Hematopoietic multipotent progenitor cell (in vitro differentiated cells): ENCODE data around the gene CCDC27. TPM values are rescaled to one million over a fixed set of nuclear protein-coding genes. Genes with fewer than 3 reads are reported as not detected.
A peak's percentile ranks its signal among the peaks of the same experiment; 100 is the strongest.
"Not testable (repeated sequence)": the region's sequence is repeated elsewhere in the genome, so short reads cannot be mapped to it uniquely, and the experiment has no call there.

Source experiments
- DNase-seq, 3 donors: peaks; one replicate each; pipeline ENCODE4 v3.0.0-alpha.2; 2011 to 2015; ENCODE audit warnings: low read depth in 2 of 3, low spot score in 2 of 3
- total RNA-seq: library from RNA; depleted of rRNA; stranded (reverse); fragments of >200 nt; gene quantifications from one replicate; pipeline ENCODE4 v1.2.3, GENCODE V29; 2012

Gene CCDC27
- total RNA-seq, 1 donor = not detected

DNA sequence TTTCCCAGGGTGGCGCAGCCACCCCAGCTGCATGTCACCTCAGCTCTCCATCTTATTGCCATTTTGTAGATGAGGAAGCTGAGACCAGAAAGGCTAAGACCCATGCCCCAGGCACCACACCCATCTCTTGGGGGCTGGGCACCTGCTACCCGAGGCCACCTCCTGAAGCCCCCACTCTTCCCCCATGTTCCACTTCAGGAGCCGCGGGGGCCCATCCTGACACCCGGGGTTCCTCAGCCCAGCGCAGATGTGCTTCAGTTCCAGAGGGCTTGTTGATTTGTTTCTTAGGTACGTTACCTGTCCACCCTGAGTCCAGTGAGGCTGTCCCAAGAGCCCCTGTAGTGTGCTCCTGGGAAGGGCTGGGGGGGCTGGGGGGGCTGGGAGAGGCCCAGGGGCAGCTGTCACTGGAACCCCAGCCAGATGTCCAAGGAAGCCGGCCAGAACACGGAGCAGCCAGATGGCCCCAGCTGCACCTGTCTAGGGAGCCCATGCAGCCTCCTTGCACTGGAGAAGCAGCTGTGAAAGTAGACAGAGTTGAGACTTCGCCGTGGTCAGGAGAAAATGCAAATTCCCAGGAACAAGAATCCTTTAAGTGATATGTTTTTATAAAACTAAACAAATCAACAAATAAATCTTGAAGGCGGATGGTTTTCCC lies 17.1 kb upstream of the CCDC27 start:
- no peak for DNase-seq

DNA sequence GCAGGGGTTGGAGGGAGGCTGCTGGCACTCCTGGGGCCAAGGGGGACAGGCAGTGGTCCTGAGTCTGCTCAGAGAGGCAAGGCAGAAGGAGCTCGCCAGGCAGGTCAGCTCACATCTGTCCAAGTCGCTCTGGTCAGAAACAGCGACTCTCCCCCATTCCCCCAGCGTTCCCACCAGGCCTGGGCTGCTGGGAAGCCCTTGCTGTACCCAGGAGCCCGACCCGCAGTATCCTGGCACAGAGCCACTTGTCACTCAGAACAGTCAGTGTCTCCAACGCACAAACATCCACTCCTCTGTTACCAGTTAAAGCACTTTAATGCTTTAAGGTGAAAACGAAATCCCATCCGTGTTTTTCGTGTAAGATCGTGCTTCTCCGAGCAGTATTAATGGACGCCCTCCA lies 16.6 kb upstream of the CCDC27 start:
- DNase-seq = no peak

DNA sequence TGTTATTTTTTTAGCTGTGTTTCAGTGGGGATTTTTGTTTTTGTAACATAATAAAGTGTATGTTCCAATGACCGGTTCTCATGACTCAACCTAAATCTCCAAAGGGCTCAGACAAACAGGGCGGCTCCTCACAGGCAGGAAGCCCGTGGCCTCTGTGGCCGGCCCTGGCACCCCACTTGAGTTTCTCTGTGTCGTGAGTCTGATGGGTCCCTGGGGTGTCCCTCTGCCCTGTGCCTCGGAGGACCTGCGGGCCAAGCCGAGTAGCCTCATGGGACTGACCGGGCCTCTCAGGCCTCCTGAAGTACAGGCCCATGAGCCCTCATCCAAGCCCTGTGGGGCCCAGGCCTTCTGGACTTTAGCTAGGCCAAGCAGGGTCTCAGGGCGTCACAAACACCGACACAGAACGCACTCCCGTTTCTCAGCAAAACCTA lies 16.1 kb upstream of the CCDC27 start:
- no peak for DNase-seq

DNA sequence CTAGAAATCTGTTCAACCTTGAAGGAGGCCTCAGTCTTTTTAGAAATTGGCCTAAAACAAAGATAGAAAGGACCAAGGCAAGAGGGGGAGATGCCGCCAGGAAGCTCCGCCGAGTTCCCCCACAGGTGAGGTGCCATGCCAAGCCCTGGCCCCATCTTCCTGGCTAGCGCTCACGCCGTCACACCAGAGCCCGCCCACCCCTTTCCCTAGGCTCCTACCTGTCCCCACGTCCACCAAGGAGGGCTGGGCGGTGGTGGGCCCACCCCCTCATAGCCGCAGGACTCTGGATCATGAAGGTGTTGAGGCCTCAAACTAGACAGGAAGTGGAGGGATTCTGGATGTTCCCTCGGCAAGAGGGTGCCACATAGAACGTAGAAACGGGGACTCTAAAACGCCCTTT lies 15.5 kb upstream of the CCDC27 start:
- no peak for DNase-seq

DNA sequence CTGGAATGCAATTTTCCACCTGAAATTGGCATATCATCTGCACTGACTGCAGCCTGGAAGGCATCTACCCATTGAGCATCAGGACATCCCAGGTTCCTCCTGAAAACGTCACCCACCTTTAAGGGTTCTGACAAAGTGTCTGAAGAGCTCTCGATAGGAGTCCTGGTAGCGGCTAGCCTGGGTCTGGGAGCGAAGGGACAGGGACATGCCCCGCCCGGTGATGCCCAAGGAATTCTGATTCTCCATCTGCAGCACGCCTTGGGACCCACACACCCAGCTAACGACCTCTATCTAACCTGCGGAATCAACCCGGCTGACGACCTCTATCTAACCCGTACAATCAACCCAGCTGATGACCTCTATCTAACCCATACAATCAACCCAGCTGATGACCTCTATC lies 13.3 kb upstream of the CCDC27 start:
- DNase-seq = no peak

DNA sequence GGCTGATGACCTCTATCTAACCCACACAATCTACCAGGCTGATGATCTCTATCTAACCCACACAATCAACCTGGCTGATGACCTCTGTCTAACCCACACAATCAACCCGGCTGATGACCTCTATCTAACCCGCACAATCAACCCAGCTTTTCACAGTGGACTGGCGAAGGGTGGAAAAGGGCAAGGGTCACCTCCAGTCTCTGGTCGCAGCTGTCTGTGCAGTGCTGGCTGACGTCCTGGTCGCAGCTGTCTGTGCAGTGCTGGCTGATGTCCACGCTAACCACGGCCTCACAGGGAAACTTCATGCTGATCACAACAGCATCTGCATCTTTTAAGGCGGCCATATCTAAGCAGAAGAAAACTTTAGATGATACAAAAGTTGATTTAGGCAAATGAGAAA lies 12.2 kb upstream of the CCDC27 start:
- DNase-seq = no peak

DNA sequence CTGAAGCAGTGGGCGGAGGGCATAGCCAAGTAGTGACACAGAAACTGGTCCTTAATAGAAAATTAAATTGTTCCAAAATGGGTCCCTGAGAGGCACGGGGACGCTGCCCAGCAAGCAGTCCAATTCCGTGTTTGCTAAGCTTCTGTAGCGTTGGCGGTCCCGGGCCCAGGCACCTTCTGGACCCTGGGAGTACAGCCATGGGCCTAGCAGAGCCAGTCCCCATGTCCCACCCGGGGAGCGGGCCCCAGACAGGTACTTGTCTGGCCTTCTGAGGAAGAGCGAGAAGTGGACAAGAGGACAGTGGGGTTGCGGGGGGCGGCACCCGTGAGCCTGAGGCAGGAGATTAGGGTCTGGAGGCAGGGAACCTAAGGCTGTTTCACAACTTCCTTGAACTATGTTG lies 11.5 kb upstream of the CCDC27 start:
- no peak for DNase-seq

DNA sequence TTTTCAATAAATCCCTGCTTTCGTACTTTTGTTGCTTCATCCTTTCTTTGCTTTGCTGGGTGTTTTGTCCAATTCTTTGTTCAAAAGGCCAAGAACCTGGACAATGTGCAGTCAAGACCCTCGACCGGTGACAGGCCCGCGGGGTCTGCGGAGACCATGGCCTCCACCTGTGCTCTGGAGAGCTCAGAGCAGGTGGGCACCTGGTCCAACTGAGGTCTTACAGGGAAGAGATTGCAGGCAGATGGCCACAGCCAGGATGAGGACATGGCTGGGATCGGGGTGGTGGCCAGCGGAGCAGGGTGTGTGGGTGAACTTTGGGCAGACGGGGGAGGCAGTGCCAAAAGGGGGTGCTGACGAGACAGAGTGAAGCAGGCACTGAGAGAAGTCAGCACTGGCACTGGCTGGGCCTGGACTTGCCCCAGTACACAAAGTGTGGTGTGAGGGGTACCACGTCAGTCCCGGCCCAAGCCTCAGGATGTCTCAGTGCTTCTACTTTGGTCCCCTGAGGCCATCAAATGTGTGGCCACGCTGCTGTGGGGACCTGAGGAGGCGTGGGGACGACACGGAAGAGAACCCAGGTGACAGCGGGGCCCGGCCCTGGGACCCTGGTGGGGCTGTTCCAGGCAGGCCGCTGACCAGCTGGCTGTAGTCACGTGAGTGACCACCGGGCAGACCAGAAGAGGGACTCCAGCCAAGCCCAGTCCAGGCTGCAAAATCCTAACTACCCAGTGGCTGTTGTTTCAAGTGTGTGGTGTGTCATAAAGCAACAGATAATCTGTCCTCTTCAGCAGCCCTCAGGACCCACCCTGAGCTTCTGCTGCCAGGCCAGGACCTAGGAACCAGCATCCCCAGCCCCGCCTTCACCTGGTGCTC lies 10.4 kb upstream of the CCDC27 start:
- no peak for DNase-seq

DNA sequence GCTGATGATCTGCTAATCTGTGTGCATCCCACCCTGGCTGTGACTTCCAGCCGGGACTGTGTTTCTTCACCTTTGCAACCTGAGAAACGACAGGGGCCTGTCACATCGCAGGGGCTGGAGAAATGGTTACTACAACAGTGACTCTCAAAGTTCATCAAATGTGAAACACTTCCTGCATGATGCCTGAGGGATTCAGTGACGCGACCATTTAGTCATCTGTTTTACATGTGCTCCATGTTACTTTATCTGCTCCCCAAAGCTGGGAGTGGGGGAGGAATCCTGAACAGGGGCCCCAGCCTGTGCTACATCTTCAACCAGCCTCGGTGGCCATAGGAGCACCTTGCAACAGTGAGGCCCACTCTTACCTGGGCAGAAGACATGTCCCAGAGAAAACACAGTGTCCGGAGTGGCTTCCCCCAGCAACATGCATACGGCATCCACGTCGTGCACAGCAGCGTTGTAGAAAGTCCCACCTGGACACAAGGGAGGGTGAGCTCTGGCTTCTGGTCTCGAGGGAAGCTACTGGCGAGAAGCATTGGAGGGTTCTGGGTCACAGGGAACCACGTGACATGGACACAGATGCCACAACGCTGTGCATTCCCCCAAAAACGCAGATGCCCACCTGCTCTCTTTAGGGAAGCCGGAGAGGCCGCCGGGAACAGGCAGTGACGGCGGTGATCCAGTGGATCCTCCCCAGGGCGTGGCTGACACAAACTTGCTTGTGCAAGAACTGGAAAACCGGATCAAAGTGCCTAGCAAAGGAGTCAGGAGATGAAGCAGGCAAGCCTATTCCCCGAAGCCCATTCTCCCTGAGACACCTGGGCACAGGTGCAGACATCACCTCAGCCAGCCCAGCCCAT lies 9.6 kb upstream of the CCDC27 start:
- no peak for DNase-seq

DNA sequence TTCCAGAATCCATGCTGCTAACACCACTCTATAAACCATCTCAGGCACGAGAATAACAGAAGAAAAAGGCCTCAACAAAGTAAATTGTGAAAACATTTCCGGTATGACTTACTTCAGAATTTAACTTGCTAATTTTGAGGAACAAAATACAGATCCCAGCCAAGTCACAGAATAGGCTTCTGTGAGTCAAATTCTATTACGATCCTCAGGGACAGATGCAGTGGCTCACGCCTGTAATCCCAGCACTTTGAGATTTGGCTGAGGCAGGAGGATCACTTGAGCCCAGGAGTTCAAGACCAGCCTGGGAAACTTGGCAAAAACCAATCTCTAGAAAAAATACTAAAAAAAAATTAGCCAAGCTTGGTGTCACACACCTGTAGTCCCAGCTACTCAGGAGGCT lies 8.8 kb upstream of the CCDC27 start:
- DNase-seq = no peak

DNA sequence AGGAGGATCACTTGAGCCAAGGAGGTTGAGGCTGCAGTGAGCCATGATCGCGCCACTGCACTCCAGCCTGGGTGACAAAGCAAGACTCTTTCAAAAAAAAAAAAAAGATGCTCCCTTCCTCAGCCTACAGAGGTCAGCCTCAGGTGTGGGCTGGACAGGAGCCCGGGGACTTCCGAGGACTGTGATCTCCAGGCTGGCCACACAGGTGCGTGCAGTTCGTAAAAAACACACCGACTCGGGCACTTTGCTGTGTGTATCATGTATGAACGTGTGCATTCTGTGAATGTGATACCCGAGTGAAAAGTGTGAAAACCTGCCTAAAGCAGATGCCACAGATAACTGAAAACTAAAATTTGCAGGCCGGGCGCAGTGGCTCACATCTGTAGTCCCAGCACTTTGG lies 8.4 kb upstream of the CCDC27 start:
- no peak for DNase-seq

DNA sequence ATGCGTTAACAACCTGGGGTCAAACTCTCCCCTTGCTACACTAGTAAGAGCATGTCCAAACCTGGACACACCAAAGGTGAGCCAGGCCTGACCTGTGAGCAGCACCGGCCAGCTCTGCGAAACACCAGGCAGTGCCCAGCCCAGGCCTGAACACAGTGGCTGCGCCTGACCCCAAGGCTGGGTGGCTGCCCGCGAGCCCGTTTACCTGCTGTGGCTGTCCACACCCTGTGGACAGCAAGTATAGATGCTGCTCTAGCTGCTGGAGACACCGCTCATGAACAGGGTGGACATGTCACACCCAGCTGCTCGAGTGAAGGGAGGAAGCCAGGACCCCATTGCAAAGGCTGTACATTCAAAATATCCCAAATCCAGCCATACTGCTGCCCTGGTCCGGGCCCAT lies 7.6 kb upstream of the CCDC27 start:
- DNase-seq = no peak

DNA sequence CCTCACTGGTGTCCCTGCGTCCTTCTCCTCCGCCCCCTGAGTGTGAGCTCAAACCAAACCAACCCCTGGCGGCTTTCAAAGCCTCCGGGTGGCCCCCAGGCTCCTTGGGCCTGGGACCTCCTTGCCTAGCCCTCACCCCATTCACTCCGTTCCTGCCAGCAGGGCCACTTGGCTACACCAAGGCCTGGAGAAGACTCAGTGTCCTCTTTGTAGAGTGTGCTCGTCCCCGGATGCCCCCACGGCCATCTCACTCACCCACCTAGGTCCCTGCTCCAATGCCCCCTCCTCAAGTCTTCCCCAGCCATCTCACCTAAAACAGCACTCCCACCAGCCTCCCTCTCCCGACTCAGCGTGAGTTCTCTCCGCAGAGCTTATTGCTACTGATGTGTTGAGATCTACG lies 7.2 kb upstream of the CCDC27 start:
- DNase-seq = no peak

DNA sequence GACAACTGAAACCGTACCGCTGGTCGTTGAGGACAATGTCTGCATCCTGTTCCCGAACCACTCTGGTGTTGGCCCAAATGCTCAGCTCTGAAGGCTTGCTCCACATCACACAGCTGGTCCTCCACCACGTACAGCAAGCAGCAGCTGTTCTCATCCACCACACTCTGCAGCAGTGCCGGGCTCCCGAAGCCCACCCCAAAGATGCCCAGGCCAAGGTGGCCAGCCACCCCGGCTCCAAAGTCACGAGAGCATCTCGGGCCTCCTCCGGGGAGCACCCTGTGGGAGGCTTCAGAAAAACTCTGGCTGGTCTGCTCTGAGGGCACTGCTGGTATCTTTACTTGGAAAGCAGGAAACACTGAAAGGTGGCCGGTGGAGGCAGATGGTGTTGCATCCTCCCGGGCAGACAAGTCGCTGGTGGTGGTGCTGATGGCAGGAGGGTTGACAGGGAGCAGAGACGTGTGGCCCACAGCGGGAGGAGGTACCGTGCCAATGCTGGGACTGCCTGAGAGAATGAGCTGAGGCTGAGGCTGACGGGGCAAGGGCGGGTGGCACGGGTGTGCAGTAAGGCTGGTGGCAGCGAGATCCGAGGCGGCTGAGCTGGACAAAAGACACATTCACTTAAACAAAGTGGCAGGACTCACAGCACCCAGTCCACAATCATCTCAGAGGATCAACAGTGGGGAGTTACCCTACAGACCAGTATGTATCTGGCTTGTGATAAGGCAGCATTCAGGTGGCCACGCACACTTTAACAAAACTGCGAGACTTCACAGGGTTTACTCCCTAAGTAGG lies 6.5 kb upstream of the CCDC27 start:
- no peak for DNase-seq

DNA sequence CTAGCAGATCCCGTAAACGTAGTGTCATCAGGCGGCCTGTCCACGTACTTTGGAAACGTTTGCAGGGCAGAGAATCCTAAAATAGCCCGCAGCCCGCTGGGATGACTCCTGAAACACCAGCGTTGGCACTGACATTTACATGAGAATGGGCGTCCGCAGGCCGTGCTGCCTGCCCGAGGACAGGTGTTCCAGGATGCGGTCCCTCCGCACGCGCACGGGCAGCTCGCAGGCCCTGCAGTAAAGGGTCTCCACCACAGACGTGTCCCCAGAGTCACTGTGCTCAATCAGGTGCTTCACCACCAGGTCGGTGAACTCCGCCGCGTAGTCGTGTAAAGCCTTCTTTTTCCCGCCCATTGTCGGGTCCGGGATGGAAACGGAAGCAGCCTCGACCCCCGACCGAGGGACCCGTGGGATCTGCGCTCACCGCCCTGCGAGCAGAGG lies 5.8 kb upstream of the CCDC27 start:
- no peak for DNase-seq

DNA sequence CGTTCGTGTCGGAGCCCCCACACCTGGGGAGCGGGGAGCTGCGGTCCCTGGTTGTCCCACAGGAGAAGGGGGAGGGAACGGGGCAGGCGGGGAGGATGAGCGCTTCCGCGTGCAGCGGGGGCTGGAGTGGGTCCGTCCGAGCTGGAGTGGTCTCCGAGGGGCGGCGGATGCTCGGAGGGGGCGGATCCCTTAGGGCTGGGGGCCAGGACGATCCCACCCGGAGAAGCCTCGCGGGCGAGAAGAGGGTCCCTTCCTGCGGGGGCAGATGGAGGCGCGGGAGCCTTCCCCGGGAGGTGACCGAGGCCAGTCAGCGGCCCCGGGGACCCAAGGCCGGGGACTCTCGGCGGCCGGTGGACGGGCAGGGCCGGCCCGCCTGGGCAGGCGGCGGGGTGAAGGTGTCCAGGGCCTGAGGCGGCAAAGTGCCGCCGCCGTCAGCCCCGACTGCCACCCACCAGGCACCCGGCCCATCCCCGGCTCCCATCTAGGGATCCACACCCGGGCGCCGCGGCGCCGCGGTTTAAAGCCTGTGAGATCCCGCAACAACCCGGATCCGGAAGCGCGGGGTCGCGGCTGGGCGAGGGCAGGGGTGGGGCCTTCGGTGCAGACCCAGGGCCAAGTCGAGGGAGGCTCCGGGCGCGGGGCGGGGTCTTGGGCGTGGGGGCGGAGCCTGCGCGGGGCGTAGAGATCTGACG lies 5.3 kb upstream of the CCDC27 start:
- DNase-seq = peak; percentile 61 to 87 (median 82)

DNA sequence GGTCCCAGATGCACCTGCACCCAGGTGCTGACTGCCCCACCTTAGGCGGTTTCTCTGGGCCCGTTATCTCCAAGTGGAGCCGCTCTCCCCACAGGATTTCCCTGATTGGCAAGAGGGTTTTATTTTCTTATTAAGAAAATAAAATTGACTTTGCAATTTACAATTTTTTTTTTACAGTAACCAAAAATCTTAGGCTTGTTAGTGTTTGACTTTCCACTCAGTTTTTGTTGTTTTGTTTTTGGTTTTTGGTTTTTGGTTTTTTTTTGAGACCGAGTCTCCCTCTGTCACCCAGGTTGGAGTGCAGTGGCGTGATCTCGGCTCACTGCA lies 4.8 kb upstream of the CCDC27 start:
- DNase-seq = no peak

DNA sequence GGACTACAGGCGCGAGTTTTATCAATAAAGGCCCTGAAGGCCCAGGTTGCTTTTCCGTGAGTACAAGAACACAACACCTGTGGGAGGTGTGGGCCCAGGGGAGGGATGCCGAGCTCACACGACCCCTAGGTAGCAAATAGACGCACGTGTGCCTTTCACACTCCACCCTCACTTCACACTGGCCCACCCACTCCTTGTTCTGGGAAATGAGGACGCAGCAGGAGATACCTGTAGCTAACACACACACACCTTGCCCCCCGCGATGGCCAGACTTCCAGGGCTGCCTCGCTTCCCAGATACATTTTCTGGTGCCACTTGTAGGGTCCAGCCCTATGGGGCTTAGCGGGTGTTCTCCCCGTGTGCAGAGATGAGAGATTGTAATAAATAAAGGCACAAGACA lies 4.3 kb upstream of the CCDC27 start:
- no peak for DNase-seq

DNA sequence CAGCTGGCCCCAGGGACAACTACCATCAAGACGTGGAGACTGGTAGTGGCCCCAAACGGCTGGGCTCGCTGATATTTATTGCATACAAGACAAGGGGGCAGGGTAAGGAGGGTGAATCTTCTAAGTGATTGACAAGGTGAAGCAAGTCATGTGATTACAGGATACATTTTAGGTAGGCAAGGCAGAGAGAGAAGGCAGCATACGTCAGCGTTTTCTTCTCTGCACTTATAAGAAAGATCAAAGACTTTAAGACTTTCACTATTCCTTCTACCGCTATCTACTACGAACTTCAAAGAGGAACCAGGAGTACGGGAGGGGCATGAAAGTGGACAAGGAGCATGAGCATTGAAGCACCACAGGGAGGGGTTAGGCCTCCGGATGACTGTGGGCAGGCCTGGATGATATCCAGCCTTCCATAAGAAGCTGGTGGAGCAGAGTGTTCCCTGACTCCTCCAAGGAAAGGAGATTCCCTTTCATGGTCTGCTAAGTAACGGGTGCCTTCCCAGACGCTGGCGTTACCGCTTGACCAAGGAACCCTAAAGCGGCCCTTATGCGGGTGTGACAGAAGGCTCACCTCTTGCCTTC lies 3.8 kb upstream of the CCDC27 start:
- DNase-seq = not testable (repeated sequence)

DNA sequence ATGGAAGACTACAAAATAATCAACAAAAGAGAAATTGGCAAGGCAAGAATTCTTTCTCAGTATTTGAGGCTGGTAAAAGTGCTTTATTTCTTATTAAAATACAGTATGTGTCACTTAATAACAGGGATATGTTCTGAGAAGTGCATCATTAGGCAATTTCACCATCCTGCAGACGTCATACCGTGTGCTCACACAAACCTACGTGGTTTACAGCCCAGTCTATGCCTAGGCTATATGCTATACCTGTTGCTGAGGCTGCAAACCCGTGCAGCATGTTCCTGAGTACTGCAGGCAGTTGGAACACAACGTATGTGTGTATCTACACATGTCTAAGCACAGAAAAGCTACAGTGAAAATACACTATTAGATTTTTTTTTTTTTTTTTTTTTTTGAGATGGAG lies 2.7 kb upstream of the CCDC27 start:
- no peak for DNase-seq
